Activated CD4-positive, alpha-beta T cell treated with anti-CD3 and anti-CD28 coated beads, Interleukin-2, amount 10 ng/mL, durations not matched to agents 7 days and 5 days (primary cell): ENCODE results near the gene FRRS1L. TPM values are rescaled to one million over a fixed set of nuclear protein-coding genes. Genes with fewer than 3 reads are reported as not detected.

Source experiments
- CTCF ChIA-PET: fragments of 350-600 bp; sonication (Branson Sonifier 250); formaldehyde crosslinking; loops from one replicate; lab custom pipeline; 2021; ENCODE audit warnings: antibody characterized with exemption; lab: Charles Lee
- POLR2A ChIA-PET: fragments of 350-600 bp; sonication (Branson Sonifier 250); formaldehyde crosslinking; loops from one replicate; lab custom pipeline; 2021; ENCODE audit warnings: antibody characterized with exemption; lab: Charles Lee
- DNase-seq: peaks from one replicate; pipeline ENCODE4 v3.0.0-alpha.2; 2020
- H3K27ac Mint-ChIP-seq: one replicate; pipeline ENCODE4 v1.8.0; 2021; ENCODE audit warnings: mild to moderate bottlenecking, moderate library complexity, mixed read lengths
- H3K27me3 Mint-ChIP-seq: one replicate; pipeline ENCODE4 v1.8.0; 2021; ENCODE audit warnings: mixed read lengths
- H3K36me3 Mint-ChIP-seq: one replicate; pipeline ENCODE4 v1.8.0; 2021; ENCODE audit warnings: low read depth, mixed read lengths
- H3K4me1 Mint-ChIP-seq: one replicate; pipeline ENCODE4 v1.8.0; 2021; ENCODE audit warnings: mixed read lengths
- H3K4me3 Mint-ChIP-seq: one replicate; pipeline ENCODE4 v1.8.0; 2021; ENCODE audit warnings: mild to moderate bottlenecking, moderate library complexity, mixed read lengths
- H3K9me3 Mint-ChIP-seq: one replicate; pipeline ENCODE4 v1.8.0; 2021; ENCODE audit warnings: mixed read lengths
- total RNA-seq, 2 experiments: library from RNA; stranded (reverse); gene quantifications; one replicate each; pipeline ENCODE4 v1.2.3, GENCODE V29; 2021

The FRRS1L gene
- total RNA-seq, 2 experiments from 2014 or later = not detected

- H3K4me1 Mint-ChIP-seq = peaks cover 10% of the 10 kb centered on the region
- peaks cover 6% of the 10 kb centered on the region for H3K9me3 Mint-ChIP-seq
- H3K4me3 Mint-ChIP-seq = no peak overlapping the region
- peaks cover 71% of the 10 kb centered on the region for H3K27me3 Mint-ChIP-seq
- DNase-seq = no peak
- peaks cover 5% of the 10 kb centered on the region for H3K36me3 Mint-ChIP-seq
- ChIA-PET CTCF (no interaction called here), POLR2A (no interaction called here)
- H3K27ac Mint-ChIP-seq = no peak overlapping the region
Measured at GRCh38 chr9:109167716-109168115, 667 bp upstream of the FRRS1L start.

- ChIA-PET POLR2A (no interaction called here), CTCF (no interaction called here)
- Mint-ChIP-seq H3K4me1 (peaks cover 6% of the 10 kb centered on the region), H3K9me3 (peaks cover 6% of the 10 kb centered on the region), H3K27me3 (peaks cover 69% of the 10 kb centered on the region), H3K36me3 (peaks cover 5% of the 10 kb centered on the region), H3K27ac (no peak overlapping the region), H3K4me3 (no peak overlapping the region)
- DNase-seq = no peak
Measured at GRCh38 chr9:109166171-109166770, 778 bp downstream of the FRRS1L start.

- DNase-seq = no peak
- H3K4me1 Mint-ChIP-seq = peaks cover 6% of the 10 kb centered on the region
- no peak overlapping the region for H3K27ac Mint-ChIP-seq
- ChIA-PET CTCF (no interaction called here), POLR2A (no interaction called here)
- peaks cover 56% of the 10 kb centered on the region for H3K27me3 Mint-ChIP-seq
- peaks cover 5% of the 10 kb centered on the region for H3K36me3 Mint-ChIP-seq
- peaks cover 6% of the 10 kb centered on the region for H3K9me3 Mint-ChIP-seq
- no peak overlapping the region for H3K4me3 Mint-ChIP-seq
Measured at GRCh38 chr9:109164042-109164441, 3.0 kb downstream of the FRRS1L start.

- H3K36me3 Mint-ChIP-seq = peaks cover 5% of the 10 kb centered on the region
- peaks cover 6% of the 10 kb centered on the region for H3K4me1 Mint-ChIP-seq
- no peak overlapping the region for H3K4me3 Mint-ChIP-seq
- POLR2A ChIA-PET = no interaction called here
- CTCF ChIA-PET = no interaction called here
- no peak overlapping the region for H3K27ac Mint-ChIP-seq
- peaks cover 6% of the 10 kb centered on the region for H3K9me3 Mint-ChIP-seq
- peaks cover 55% of the 10 kb centered on the region for H3K27me3 Mint-ChIP-seq
- no peak for DNase-seq
Measured at GRCh38 chr9:109163194-109163593, 3.9 kb downstream of the FRRS1L start.

- H3K9me3 Mint-ChIP-seq = peaks cover 6% of the 10 kb centered on the region
- no peak overlapping the region for H3K27ac Mint-ChIP-seq
- CTCF ChIA-PET = no interaction called here
- DNase-seq = no peak
- peaks cover 6% of the 10 kb centered on the region for H3K4me1 Mint-ChIP-seq
- peaks cover 53% of the 10 kb centered on the region for H3K27me3 Mint-ChIP-seq
- POLR2A ChIA-PET = no interaction called here
- no peak overlapping the region for H3K4me3 Mint-ChIP-seq
- peaks cover 5% of the 10 kb centered on the region for H3K36me3 Mint-ChIP-seq
Measured at GRCh38 chr9:109162677-109163076, 4.4 kb downstream of the FRRS1L start.

- ChIA-PET POLR2A (no interaction called here), CTCF (no interaction called here)
- peaks cover 2% of the 10 kb centered on the region for H3K4me1 Mint-ChIP-seq
- H3K9me3 Mint-ChIP-seq = peaks cover 6% of the 10 kb centered on the region
- H3K36me3 Mint-ChIP-seq = peaks cover 5% of the 10 kb centered on the region
- no peak overlapping the region for H3K4me3 Mint-ChIP-seq
- H3K27ac Mint-ChIP-seq = no peak overlapping the region
- DNase-seq = no peak
- H3K27me3 Mint-ChIP-seq = peaks cover 46% of the 10 kb centered on the region
Measured at GRCh38 chr9:109161471-109161870, 5.6 kb downstream of the FRRS1L start.

- peaks cover 32% of the 10 kb centered on the region for H3K27me3 Mint-ChIP-seq
- POLR2A ChIA-PET = no interaction called here
- H3K4me1 Mint-ChIP-seq = peaks cover 2% of the 10 kb centered on the region
Measured at GRCh38 chr9:109159583-109159982, 7.5 kb downstream of the FRRS1L start.

GRCh38 chr9:109158651-109159050 is 8.4 kb downstream of the FRRS1L start:
- POLR2A ChIA-PET = no interaction called here
- Mint-ChIP-seq H3K4me3 (no peak overlapping the region), H3K27me3 (peaks cover 28% of the 10 kb centered on the region), H3K4me1 (no peaks in the 10 kb centered on the region), H3K27ac (no peak overlapping the region), H3K36me3 (no peaks in the 10 kb centered on the region), H3K9me3 (peaks cover 4% of the 10 kb centered on the region)
- CTCF ChIA-PET = no interaction called here
- DNase-seq = no peak

More at GRCh38 chr9:109159583-109159982, 7.5 kb downstream of the FRRS1L start:
- Mint-ChIP-seq H3K9me3 (no peaks in the 10 kb centered on the region), H3K4me3 (no peak overlapping the region), H3K36me3 (peaks cover 2% of the 10 kb centered on the region), H3K27ac (no peak overlapping the region)
- DNase-seq = no peak
- CTCF ChIA-PET = interaction anchor here (1.3 kb wide), 1 partner anchor 24 kb away, joined by 3 read pairs; no protein-coding TSS in a partner anchor

GRCh38 chr9:109156708-109157107 is 10.3 kb downstream of the FRRS1L start:
- CTCF ChIA-PET = no interaction called here
- H3K4me1 Mint-ChIP-seq = no peaks in the 10 kb centered on the region
- H3K36me3 Mint-ChIP-seq = no peaks in the 10 kb centered on the region
- POLR2A ChIA-PET = no interaction called here
- no peak for DNase-seq
- H3K27ac Mint-ChIP-seq = no peak overlapping the region
- H3K9me3 Mint-ChIP-seq = peaks cover 13% of the 10 kb centered on the region
- peaks cover 25% of the 10 kb centered on the region for H3K27me3 Mint-ChIP-seq
- H3K4me3 Mint-ChIP-seq = no peak overlapping the region

- no peak overlapping the region for H3K27ac Mint-ChIP-seq
- DNase-seq = no peak
- H3K9me3 Mint-ChIP-seq = peaks cover 13% of the 10 kb centered on the region
- H3K36me3 Mint-ChIP-seq = no peaks in the 10 kb centered on the region
- peaks cover 19% of the 10 kb centered on the region for H3K27me3 Mint-ChIP-seq
- no peak overlapping the region for H3K4me3 Mint-ChIP-seq
- H3K4me1 Mint-ChIP-seq = no peaks in the 10 kb centered on the region
- POLR2A ChIA-PET = no interaction called here
- CTCF ChIA-PET = no interaction called here
Measured at GRCh38 chr9:109150925-109151545, 16.0 kb downstream of the FRRS1L start.

- Mint-ChIP-seq H3K27me3 (peaks cover 17% of the 10 kb centered on the region), H3K4me1 (peaks cover 2% of the 10 kb centered on the region), H3K4me3 (no peak overlapping the region), H3K27ac (no peak overlapping the region), H3K9me3 (peaks cover 13% of the 10 kb centered on the region), H3K36me3 (no peaks in the 10 kb centered on the region)
- DNase-seq = no peak
- CTCF ChIA-PET = no interaction called here
- POLR2A ChIA-PET = no interaction called here
Measured at GRCh38 chr9:109149722-109150121, 17.3 kb downstream of the FRRS1L start.

- Mint-ChIP-seq H3K4me3 (no peak overlapping the region), H3K36me3 (no peaks in the 10 kb centered on the region), H3K4me1 (peaks cover 4% of the 10 kb centered on the region), H3K9me3 (peaks cover 10% of the 10 kb centered on the region), H3K27me3 (peaks cover 15% of the 10 kb centered on the region), H3K27ac (no peak overlapping the region)
- POLR2A ChIA-PET = no interaction called here
- DNase-seq = no peak
- CTCF ChIA-PET = no interaction called here
Measured at GRCh38 chr9:109149089-109149488, 18.0 kb downstream of the FRRS1L start.

GRCh38 chr9:109145051-109145450 is 22.0 kb downstream of the FRRS1L start:
- H3K4me3 Mint-ChIP-seq = no peak overlapping the region
- H3K36me3 Mint-ChIP-seq = no peaks in the 10 kb centered on the region
- H3K9me3 Mint-ChIP-seq = no peaks in the 10 kb centered on the region
- peaks cover 11% of the 10 kb centered on the region for H3K27me3 Mint-ChIP-seq
- ChIA-PET CTCF (no interaction called here), POLR2A (no interaction called here)
- H3K4me1 Mint-ChIP-seq = peaks cover 11% of the 10 kb centered on the region
- DNase-seq = no peak
- no peak overlapping the region for H3K27ac Mint-ChIP-seq
